Testis (tissue), 2 donors: ENCODE results near the gene CKM.

Source experiments
- POLR2A ChIP-seq: fragments of 450-650 bp; IDR thresholded peaks from one replicate; pipeline ENCODE4 v1.6.1; 2017; ENCODE audit warnings: antibody characterized with exemption, mild to moderate bottlenecking, moderate library complexity
- TF ChIP-seq, protein P1 (sequence below), 3 experiments: fragments of 450-650 bp in 2 of 3; fragments of 200-600 bp in 1 of 3; sonication (generic) in 1 of 3; IDR thresholded peaks; one replicate each; pipeline ENCODE4 v1.5.1; 2016 to 2019; ENCODE audit warnings: antibody characterized with exemption in 3 of 3, mild to moderate bottlenecking in 2 of 3, moderate library complexity in 1 of 3

DNA sequence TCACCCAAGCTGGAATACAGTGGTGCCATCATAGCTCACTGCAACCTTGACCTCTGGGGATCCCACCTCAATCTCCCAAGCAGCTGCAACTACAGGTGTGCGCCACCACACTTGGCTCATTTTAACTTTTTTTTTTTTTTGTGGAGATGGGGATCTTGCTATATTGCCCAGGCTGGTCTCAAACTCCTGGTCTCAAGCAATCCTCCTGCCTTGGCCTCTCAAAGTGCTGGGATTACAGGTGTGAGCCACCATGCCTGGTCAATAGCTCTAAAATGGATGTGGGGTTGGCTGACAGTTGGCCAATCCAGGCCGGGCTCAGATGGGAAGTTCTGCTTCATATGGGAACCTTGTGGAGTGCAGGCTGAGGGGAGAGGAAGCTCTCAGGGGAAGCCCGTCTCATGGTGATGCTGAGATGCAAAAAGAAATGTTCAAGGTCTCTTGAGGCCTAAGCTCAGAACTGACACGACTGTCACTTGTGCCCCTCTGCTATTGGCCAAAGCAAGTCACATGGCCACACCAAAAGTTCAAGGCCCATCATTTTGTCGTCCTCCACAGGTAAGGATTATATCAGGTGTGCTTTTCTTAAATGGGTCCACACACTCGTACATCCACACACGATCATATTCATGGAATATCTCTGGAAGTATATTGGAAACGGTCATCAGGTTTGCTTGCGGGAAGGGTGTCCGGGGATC is 11.1 kb upstream of the CKM start:
- TF ChIP-seq, protein P1, sequence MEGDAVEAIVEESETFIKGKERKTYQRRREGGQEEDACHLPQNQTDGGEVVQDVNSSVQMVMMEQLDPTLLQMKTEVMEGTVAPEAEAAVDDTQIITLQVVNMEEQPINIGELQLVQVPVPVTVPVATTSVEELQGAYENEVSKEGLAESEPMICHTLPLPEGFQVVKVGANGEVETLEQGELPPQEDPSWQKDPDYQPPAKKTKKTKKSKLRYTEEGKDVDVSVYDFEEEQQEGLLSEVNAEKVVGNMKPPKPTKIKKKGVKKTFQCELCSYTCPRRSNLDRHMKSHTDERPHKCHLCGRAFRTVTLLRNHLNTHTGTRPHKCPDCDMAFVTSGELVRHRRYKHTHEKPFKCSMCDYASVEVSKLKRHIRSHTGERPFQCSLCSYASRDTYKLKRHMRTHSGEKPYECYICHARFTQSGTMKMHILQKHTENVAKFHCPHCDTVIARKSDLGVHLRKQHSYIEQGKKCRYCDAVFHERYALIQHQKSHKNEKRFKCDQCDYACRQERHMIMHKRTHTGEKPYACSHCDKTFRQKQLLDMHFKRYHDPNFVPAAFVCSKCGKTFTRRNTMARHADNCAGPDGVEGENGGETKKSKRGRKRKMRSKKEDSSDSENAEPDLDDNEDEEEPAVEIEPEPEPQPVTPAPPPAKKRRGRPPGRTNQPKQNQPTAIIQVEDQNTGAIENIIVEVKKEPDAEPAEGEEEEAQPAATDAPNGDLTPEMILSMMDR (IDR thresholded peaks at IDR 0.05) = no peak
- no peak for TF ChIP-seq POLR2A
